Panc1 (cell line): ENCODE measurements around the gene PLEKHG4. TPM values are rescaled to one million over a fixed set of nuclear protein-coding genes. Genes with fewer than 3 reads are reported as not detected.

Source experiments
- ATAC-seq: fragments of 200-7000 bp; cut with Tn5 transposase; 2 replicates; pipeline ENCODE4 v1.9.1; 2020; ENCODE audit warnings: mild to moderate bottlenecking, moderate library complexity
- BruUV-seq: library from RNA; stranded (reverse); fragments of 400-500 nt; replicated peaks from 2 replicates; lab custom pipeline; 2021; lab: Mats Ljungman, UMichigan
- CTCF ChIA-PET: fragments of 300-600 bp; sonication (Branson Sonifier 250); formaldehyde crosslinking; loops from one replicate; lab custom pipeline; 2022; ENCODE audit warnings: antibody characterized with exemption; lab: Charles Lee
- POLR2A ChIA-PET: fragments of 300-600 bp; sonication (Branson Sonifier 250); formaldehyde crosslinking; loops from one replicate; lab custom pipeline; 2022; ENCODE audit warnings: antibody characterized with exemption; lab: Charles Lee
- DNase-seq: peaks from one replicate; pipeline ENCODE4 v3.0.0-alpha.2; 2010; ENCODE audit warnings: low read depth, low spot score
- H3K27ac ChIP-seq: 2 replicates; pipeline ENCODE4 v1.5.1; 2011; ENCODE audit warnings: mild to moderate bottlenecking, low read length, inconsistent platforms
- H3K27me3 ChIP-seq: fragments of 200-500 bp; sonication (Bioruptor generic); 2 replicates; pipeline ENCODE4 v1.6.0; 2014; ENCODE audit warnings: low read length, inconsistent platforms; ENCODE audit not compliant: control insufficient read depth, insufficient read depth
- H3K36me3 ChIP-seq: fragments of 200-500 bp; sonication (Bioruptor generic); 2 replicates; pipeline ENCODE4 v1.5.1; 2014; ENCODE audit warnings: inconsistent platforms, mild to moderate bottlenecking, low read length, moderate library complexity; ENCODE audit not compliant: control insufficient read depth, insufficient read depth
- H3K4me1 ChIP-seq: 2 replicates; pipeline ENCODE4 v1.5.1; 2011; ENCODE audit warnings: inconsistent platforms, mild to moderate bottlenecking, low read length, moderate library complexity; ENCODE audit not compliant: control insufficient read depth, insufficient read depth
- H3K4me3 ChIP-seq, 2 experiments: 2 replicates each; pipeline ENCODE4 v1.5.1; 2011 to 2012; ENCODE audit warnings: low read depth in 2 of 2, low read length in 2 of 2, mild to moderate bottlenecking in 2 of 2, inconsistent platforms in 1 of 2, moderate library complexity in 1 of 2
- H3K9me3 ChIP-seq: fragments of 200-500 bp; sonication (Bioruptor generic); 2 replicates; pipeline ENCODE4 v1.5.1; 2014; ENCODE audit warnings: low read depth, mild to moderate bottlenecking, inconsistent platforms, low read length, moderate library complexity; ENCODE audit not compliant: control insufficient read depth, insufficient read depth
- POLR2AphosphoS5 ChIP-seq: IDR thresholded peaks from 2 replicates; pipeline ENCODE4 v1.6.1; 2012; ENCODE audit warnings: mild to moderate bottlenecking, low read depth, low read length, moderate library complexity
- SIN3A ChIP-seq: IDR thresholded peaks from 2 replicates; pipeline ENCODE4 v1.6.1; 2012; ENCODE audit warnings: low read depth, mild to moderate bottlenecking, low read length, moderate library complexity, borderline replicate concordance; ENCODE audit not compliant: insufficient read depth
- TCF7L2 ChIP-seq: IDR thresholded peaks from 2 replicates; pipeline ENCODE4 v1.6.1; 2011; ENCODE audit warnings: mild to moderate bottlenecking, low read depth, low read length, inconsistent platforms
- in situ Hi-C: cut with HindIII; loops from 2 replicates; pipeline ENCODE4 v1.10.0; 2016; ENCODE audit warnings: low sequenced_read_pairs, low pct_unique_long_range_greater_than_20kb
- intact Hi-C: fragments of 100-400 bp; cut with micrococcal nuclease; formaldehyde crosslinking; loops from one replicate; pipeline ENCODE4 v1.10.0; 2022; ENCODE audit not compliant: unreplicated experiment
- total RNA-seq: library from RNA; stranded (reverse); gene quantifications from one replicate; pipeline ENCODE4 v1.2.1, GENCODE V29; 2021; ENCODE audit not compliant: unreplicated experiment
- TF ChIP-seq, protein P1 (sequence below): fragments of 450-650 bp; IDR thresholded peaks from 2 replicates; pipeline ENCODE4 v1.5.1; 2017; ENCODE audit warnings: mild to moderate bottlenecking
- TF ChIP-seq, protein P2 (sequence below), 2 experiments: IDR thresholded peaks; 2 replicates each; pipeline ENCODE4 v1.6.1; 2011 to 2012; ENCODE audit warnings: low read depth in 2 of 2, control low read depth in 1 of 2, low read length in 1 of 2, mild to moderate bottlenecking in 1 of 2, moderate library complexity in 1 of 2; ENCODE audit not compliant: insufficient read depth in 1 of 2

The PLEKHG4 gene
- total RNA-seq, 1 experiment from 2014 or later, result 6.7 TPM

DNA sequence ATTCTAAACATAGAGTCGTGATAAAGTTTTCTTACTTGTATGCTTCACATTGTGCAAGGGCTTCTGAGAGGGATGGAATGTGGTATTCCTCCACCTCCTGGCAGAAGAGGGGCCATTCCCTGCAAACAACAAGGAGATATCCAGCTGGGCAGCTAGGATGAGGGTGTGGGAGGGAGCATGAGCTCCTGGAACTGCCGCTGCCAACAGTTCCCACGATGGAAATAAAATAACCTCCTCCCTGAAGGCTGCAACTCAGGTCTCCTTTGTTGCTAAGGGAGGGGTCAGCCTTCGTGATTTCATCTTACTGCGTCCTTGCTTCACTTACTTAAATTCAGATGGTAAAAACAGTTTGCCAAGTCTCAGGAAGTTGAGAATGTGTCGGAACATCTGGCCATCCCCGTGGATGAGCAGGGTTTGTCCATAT, 15.6 kb downstream of the PLEKHG4 start:
- Histone ChIP-seq H3K4me1 (no peaks in the 10 kb centered on the region), H3K27me3 (no peaks in the 10 kb centered on the region), H3K27ac (no peak overlapping the region), H3K9me3 (no peaks in the 10 kb centered on the region), H3K4me3 (no peak overlapping the region), H3K36me3 (no peaks in the 10 kb centered on the region)
- DNase-seq, result no peak
- BruUV-seq, result no TSS peak
- POLR2A ChIA-PET, result no interaction called here
- intact Hi-C loops, result no loop called here
- ATAC-seq, result no peak
- CTCF ChIA-PET, result no interaction called here
- no peak for TF ChIP-seq TCF7L2
- in situ Hi-C loops, result no loop called here

DNA sequence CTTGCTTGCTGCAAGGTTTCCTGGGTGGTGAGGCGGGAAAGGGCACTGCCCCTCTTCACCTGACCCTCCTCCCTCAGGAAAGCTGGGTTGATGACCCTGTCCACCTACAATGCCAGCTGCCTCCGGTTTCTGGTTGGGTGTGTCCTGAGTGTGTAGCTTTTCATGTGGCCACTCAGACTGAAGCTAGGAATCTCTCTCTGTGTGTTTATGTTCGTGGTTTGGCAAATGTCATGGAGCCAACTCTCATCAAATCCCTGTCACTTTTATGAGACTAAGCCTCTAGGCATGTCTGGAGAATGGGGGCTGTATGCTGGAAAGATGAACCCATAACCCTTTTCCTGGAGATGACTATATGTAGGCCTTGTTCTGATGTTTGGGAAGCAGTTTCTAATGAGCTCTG, 17.1 kb downstream of the PLEKHG4 start:
- ATAC-seq (no peak), DNase-seq (no peak)
- Histone ChIP-seq H3K4me1 (no peaks in the 10 kb centered on the region), H3K27me3 (no peaks in the 10 kb centered on the region), H3K27ac (no peak overlapping the region), H3K9me3 (no peaks in the 10 kb centered on the region), H3K36me3 (no peaks in the 10 kb centered on the region), H3K4me3 (no peak overlapping the region)
- TF ChIP-seq POLR2AphosphoS5, result no peak
- CTCF ChIA-PET, result interaction anchor here (0.6 kb wide), 1 partner anchor 77 kb away, joined by 7 read pairs; no protein-coding TSS in a partner anchor
- POLR2A ChIA-PET, result no interaction called here
- intact Hi-C loops (no loop called here), in situ Hi-C loops (no loop called here)
- BruUV-seq, result no TSS peak

DNA sequence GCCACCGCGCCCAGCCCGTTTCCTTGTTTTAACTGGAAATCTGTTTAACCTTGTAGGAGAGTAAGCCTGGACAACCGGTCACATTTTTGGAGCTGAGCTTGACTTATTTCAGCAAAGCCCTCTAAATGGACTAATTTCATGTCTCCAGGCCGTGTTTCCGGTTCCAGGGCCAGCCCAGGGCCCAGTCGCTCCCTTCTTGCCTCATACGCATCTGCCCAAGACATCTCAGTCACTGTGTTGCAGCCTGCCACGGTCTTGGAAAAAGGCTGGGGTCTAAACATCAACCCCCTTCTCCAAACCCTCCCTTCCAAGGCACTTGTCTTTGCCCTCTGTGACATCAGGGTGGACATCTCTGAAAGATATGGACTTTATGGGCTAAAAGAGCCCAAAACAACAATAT, 18.9 kb downstream of the PLEKHG4 start:
- POLR2A ChIA-PET, result no interaction called here
- no peak for ATAC-seq
- Histone ChIP-seq H3K36me3 (no peaks in the 10 kb centered on the region), H3K27ac (no peak overlapping the region), H3K4me1 (no peaks in the 10 kb centered on the region), H3K9me3 (no peaks in the 10 kb centered on the region), H3K4me3 (no peak overlapping the region), H3K27me3 (no peaks in the 10 kb centered on the region)
- no peak for DNase-seq
- in situ Hi-C loops (no loop called here), intact Hi-C loops (no loop called here)
- TF ChIP-seq SIN3A, result no peak
- no peak for TF ChIP-seq TCF7L2
- no peak for TF ChIP-seq POLR2AphosphoS5
- TF ChIP-seq, protein P1, sequence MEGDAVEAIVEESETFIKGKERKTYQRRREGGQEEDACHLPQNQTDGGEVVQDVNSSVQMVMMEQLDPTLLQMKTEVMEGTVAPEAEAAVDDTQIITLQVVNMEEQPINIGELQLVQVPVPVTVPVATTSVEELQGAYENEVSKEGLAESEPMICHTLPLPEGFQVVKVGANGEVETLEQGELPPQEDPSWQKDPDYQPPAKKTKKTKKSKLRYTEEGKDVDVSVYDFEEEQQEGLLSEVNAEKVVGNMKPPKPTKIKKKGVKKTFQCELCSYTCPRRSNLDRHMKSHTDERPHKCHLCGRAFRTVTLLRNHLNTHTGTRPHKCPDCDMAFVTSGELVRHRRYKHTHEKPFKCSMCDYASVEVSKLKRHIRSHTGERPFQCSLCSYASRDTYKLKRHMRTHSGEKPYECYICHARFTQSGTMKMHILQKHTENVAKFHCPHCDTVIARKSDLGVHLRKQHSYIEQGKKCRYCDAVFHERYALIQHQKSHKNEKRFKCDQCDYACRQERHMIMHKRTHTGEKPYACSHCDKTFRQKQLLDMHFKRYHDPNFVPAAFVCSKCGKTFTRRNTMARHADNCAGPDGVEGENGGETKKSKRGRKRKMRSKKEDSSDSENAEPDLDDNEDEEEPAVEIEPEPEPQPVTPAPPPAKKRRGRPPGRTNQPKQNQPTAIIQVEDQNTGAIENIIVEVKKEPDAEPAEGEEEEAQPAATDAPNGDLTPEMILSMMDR, result no peak
- TF ChIP-seq, protein P2, sequence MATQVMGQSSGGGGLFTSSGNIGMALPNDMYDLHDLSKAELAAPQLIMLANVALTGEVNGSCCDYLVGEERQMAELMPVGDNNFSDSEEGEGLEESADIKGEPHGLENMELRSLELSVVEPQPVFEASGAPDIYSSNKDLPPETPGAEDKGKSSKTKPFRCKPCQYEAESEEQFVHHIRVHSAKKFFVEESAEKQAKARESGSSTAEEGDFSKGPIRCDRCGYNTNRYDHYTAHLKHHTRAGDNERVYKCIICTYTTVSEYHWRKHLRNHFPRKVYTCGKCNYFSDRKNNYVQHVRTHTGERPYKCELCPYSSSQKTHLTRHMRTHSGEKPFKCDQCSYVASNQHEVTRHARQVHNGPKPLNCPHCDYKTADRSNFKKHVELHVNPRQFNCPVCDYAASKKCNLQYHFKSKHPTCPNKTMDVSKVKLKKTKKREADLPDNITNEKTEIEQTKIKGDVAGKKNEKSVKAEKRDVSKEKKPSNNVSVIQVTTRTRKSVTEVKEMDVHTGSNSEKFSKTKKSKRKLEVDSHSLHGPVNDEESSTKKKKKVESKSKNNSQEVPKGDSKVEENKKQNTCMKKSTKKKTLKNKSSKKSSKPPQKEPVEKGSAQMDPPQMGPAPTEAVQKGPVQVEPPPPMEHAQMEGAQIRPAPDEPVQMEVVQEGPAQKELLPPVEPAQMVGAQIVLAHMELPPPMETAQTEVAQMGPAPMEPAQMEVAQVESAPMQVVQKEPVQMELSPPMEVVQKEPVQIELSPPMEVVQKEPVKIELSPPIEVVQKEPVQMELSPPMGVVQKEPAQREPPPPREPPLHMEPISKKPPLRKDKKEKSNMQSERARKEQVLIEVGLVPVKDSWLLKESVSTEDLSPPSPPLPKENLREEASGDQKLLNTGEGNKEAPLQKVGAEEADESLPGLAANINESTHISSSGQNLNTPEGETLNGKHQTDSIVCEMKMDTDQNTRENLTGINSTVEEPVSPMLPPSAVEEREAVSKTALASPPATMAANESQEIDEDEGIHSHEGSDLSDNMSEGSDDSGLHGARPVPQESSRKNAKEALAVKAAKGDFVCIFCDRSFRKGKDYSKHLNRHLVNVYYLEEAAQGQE (IDR thresholded peaks at IDR 0.05; ENCODE audit: insufficient read depth in 1 of 2, low read depth in 2 of 2, low read length in 1 of 2), result no peak
- CTCF ChIA-PET, result no interaction called here
- no TSS peak for BruUV-seq
